C1 segment of cervical spinal cord (tissue), 14 donors: ENCODE data around the gene FTCDNL1.

ENCODE experiments used
- DNase-seq, 14 donors: peaks; one replicate each; lab custom pipeline; 2025; lab: John Stamatoyannopoulos, UW

The FTCDNL1 gene

GRCh38 chr2:199743415-199744120, 107.4 kb downstream of the FTCDNL1 start:
- no peak for DNase-seq

DNA sequence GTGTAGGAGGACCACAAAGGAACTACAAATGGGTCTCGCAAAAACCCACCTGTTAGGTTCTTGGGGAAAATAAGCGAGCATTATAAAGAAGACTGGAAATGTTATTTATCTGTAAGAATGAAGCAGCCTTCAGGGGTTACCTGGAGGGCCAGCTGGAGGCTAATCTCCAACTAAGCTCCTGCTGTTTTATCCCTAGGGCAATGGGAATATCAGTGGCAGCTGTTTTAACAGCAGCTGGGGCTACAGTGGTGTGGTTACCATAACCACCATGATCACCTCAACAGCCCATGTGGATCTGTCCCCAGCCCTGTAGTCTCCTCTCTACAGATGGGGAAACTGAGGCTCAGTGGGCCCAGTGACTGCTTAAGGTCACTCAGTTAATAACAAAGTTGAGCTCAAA, 108.1 kb downstream of the FTCDNL1 start:
- no peak for DNase-seq

- no peak for DNase-seq
Measured at GRCh38 chr2:199740111-199740428, 110.9 kb downstream of the FTCDNL1 start.

DNA sequence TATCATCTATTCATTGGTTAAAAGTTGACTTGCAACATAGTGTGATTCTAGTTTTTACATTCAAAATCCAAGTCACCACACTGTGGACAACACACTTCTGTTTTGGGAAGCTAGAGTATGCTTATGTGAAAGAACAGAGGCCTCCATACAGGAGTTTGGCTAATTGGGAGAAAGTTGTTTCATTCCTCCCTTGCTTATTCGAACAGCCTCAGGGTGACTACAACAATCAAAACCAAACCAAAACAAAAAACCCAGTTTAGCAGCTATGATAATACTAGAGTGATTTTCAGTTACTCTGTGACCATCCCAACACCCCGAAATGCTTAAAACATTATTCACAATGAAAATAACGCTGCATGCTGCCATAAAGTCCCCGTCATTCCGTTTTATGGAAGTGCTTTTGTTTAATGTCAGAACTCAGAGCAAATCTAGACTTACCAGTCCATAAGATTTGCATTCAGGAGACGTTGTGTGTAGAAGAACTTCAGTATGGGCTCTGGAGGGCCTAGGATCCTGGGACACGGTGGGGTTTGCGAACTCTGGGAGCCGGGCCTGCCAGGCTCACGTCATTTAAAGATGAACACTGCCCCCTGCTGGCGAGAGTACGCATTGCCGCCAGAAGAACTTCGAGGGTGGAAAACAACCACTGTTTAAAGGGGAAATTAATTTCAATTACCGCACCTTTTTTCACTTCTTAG, 111.4 kb downstream of the FTCDNL1 start:
- peak in 11 of 14 donors; percentile 9 to 79 (median 42) for DNase-seq

GRCh38 chr2:199738727-199739412, 112.1 kb downstream of the FTCDNL1 start:
- no peak for DNase-seq

- DNase-seq: no peak
Measured at GRCh38 chr2:199734651-199735050, 116.3 kb downstream of the FTCDNL1 start.

GRCh38 chr2:199734011-199734410, 117.0 kb downstream of the FTCDNL1 start:
- DNase-seq: no peak

GRCh38 chr2:199727801-199728200, 123.2 kb downstream of the FTCDNL1 start:
- no peak for DNase-seq

DNA sequence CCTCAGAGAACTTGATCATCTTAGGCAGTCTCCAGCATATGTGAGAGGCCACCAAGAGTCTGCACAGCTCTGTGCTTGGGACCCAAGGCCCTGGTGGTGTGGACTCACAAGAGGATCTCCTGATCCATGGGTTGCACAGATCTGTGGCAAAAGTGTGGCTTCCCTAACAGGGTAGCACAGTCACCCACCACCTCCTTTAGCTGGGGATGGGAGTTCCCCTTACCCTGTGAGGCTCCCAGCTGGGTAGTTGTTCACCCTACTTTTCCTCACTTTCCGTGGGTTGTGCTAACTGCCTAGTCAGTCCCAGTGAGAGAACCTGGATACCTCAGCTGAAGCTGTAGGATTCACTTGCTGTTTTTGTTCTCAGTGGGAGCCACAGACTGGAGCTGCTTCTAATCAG, 123.7 kb downstream of the FTCDNL1 start:
- no peak for DNase-seq

DNA sequence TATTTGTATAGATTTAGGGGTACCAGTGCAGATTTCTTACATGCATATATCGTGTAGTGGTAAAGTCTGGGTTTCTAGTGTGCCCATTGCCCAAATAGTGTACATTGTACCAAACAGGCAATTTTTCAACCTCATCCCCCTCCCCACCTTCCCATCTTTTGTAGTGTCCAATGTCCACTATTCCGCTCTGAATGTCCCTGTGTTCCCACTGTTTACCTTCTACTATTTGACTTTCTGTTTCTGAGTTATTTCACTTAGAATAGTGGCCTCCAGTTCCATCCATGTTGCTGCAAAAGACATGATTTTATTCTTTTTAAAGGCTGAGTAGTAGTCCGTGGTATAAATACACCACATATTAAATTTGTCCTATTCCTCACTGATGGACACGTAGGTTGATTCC, 132.9 kb downstream of the FTCDNL1 start:
- DNase-seq: no peak

- no peak for DNase-seq
Measured at GRCh38 chr2:199717587-199717907, 133.4 kb downstream of the FTCDNL1 start.

- DNase-seq: peak in 1 of 14 donors; percentile 3
Measured at GRCh38 chr2:199716807-199717586, 134.0 kb downstream of the FTCDNL1 start.

DNA sequence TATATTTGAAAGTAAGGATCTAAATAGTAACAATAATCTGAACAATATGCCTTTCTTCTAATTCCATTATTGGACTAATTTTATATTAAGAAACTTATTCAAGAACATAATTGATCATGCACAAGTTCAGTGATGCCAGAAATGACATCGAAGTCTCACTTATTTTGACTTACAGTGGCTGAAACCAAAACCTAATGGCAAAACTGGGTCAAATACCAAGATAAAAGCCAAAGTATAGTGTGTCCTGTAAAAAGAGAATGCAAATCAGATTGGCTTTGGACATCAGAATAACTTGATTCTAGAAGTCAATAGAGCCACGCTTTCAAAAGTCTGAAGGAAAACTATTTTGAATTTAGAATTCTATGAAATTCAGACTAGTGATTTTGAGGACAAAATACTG, 137.2 kb downstream of the FTCDNL1 start:
- no peak for DNase-seq

GRCh38 chr2:199710551-199710950, 140.4 kb downstream of the FTCDNL1 start:
- no peak for DNase-seq
